Naive B cell (primary cell): ENCODE measurements around the gene ZNF200. TPM values are rescaled to one million over a fixed set of nuclear protein-coding genes. Genes with fewer than 3 reads are reported as not detected.
A peak's percentile ranks its signal among the peaks of the same experiment; 100 is the strongest.
"Not testable (repeated sequence)": the region's sequence is repeated elsewhere in the genome, so short reads cannot be mapped to it uniquely, and the experiment has no call there.

Source experiments
- ATAC-seq, 2 donors: fragments of 150-1000 bp; cut with Tn5 transposase; 2 replicates each; pipeline ENCODE4 v1.10.0; 2021; ENCODE audit warnings: low read depth in 2 of 2, mild to moderate bottlenecking in 2 of 2, moderate library complexity in 2 of 2
- DNase-seq: peaks from one replicate; pipeline ENCODE4 v3.0.0; 2022
- H3K27ac Mint-ChIP-seq, 6 donors: one replicate each; pipeline ENCODE4 v1.8.0; 2020 to 2022; ENCODE audit warnings: mild to moderate bottlenecking in 6 of 6, mixed read lengths in 6 of 6, moderate library complexity in 5 of 6, inconsistent platforms in 2 of 6
- H3K27me3 Mint-ChIP-seq, 3 donors: one replicate each; pipeline ENCODE4 v1.8.0; 2021 to 2022; ENCODE audit warnings: mixed read lengths in 3 of 3, mild to moderate bottlenecking in 1 of 3
- H3K36me3 Mint-ChIP-seq, 2 donors: one replicate each; pipeline ENCODE4 v1.8.0; 2020 to 2022; ENCODE audit warnings: mixed read lengths in 2 of 2, inconsistent platforms in 1 of 2, mild to moderate bottlenecking in 1 of 2
- H3K4me1 Mint-ChIP-seq, 3 donors: one replicate each; pipeline ENCODE4 v1.8.0; 2020 to 2022; ENCODE audit warnings: mixed read lengths in 3 of 3, inconsistent platforms in 1 of 3, mild to moderate bottlenecking in 1 of 3, moderate library complexity in 1 of 3
- H3K4me3 Mint-ChIP-seq, 8 donors: one replicate each; pipeline ENCODE4 v1.8.0; 2020 to 2022; ENCODE audit warnings: mild to moderate bottlenecking in 8 of 8, mixed read lengths in 8 of 8, moderate library complexity in 8 of 8, inconsistent platforms in 2 of 8
- H3K9me3 Mint-ChIP-seq, 7 donors: one replicate each; pipeline ENCODE4 v1.8.0; 2020 to 2022; ENCODE audit warnings: mixed read lengths in 7 of 7, mild to moderate bottlenecking in 5 of 7, inconsistent platforms in 2 of 7, moderate library complexity in 1 of 7
- polyA plus RNA-seq, 6 donors: library from polyadenylated mRNA; unstranded; fragments of 300-500 nt; fragmentation: Illumina TruSeq; gene quantifications; one replicate each; pipeline ENCODE4 v1.2.3, GENCODE V29; 2021; ENCODE audit warnings: low read depth in 6 of 6

Gene ZNF200
- polyA plus RNA-seq, 6 donors from 2014 or later = 5.4 to 13.8 (median 11.0) TPM

DNA sequence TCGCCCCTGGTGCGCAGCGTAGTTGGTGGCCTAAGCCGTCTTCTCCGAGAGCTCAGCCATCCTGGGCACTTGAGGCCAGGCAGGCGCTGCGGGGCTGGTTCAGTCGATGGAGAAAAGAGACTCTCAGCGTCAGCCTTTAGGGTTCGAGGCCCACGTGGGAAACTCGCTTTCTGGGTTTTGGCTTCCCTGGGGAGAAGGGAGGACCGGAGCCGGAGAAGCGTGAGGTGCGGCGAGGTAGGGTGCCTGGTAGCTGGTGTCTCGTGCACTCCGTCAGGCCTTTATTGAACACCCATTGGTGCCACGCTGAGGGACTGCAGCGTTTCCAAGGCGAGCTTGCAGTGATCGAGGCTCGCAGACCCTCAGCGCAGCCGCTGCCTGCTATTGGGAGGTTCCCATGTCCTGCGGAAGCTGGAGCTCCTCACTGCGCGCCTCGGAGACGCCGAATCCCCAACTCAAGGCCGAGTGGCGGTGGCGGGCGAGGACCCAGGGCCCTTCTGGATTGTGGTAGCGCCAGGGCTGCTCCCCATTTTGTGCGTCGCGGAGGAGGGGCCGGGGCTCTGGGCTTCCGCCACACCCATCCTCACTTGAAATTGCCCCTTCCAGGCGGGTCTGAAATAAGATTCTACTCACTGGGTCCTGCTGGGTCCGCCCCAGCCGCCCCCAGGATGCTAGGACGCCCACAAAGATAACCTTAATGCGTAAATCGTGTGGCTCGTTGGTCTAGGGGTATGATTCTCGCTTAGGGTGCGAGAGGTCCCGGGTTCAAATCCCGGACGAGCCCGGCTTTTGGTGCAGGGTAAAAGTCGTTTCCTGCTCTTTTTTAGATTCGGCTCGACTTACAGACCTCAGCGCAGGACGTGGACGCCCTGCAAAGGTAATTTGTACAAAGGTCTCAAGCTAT, 45.8 kb downstream of the ZNF200 start:
- Mint-ChIP-seq H3K9me3 (peaks cover 0 to 41% (median 14%) of the 10 kb centered on the region in 7 donors), H3K4me3 (peak overlapping the region; percentile 32 to 89 (median 66)), H3K4me1 (peaks cover 8 to 44% (median 19%) of the 10 kb centered on the region in 3 donors), H3K27me3 (peaks cover 65 to 82% (median 68%) of the 10 kb centered on the region in 3 donors), H3K36me3 (peaks cover 11 to 18% of the 10 kb centered on the region in 2 donors), H3K27ac (peak overlapping the region in 4 of 6 donors; percentile 28 to 89 (median 64))
- DNase-seq (no peak), ATAC-seq (peak in 1 of 2 donors; percentile 11)

DNA sequence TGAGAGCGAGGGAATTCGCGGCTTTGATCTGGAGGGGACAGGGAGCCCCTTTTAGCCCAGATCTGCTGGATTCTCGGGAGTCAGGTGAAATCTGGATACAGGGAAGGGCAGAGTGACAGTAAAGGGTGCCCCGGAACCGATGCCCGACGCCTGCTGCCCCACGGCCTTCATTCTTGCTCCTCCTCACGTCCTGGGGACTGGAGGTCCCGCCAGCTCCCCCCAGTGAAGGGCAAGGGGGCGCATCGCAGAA, 46.4 kb downstream of the ZNF200 start:
- Mint-ChIP-seq H3K27me3 (peaks cover 65 to 82% (median 68%) of the 10 kb centered on the region in 3 donors), H3K4me1 (peaks cover 12 to 48% (median 25%) of the 10 kb centered on the region in 3 donors), H3K27ac (peak overlapping the region in 3 of 6 donors; percentile 41 to 89 (median 81)), H3K9me3 (peaks cover 0 to 42% (median 19%) of the 10 kb centered on the region in 7 donors), H3K4me3 (peak overlapping the region in 4 of 8 donors; percentile 59 to 83 (median 66)), H3K36me3 (peaks cover 11 to 20% of the 10 kb centered on the region in 2 donors)
- ATAC-seq (no peak), DNase-seq (no peak)

GRCh38 chr16:3187798-3188674, 46.9 kb downstream of the ZNF200 start, which contains the start of gene OR1F1:
OR1F1 (plus strand) TSS chr16:3188204.
- no peak for ATAC-seq
- Mint-ChIP-seq H3K27ac (peak within 1 kb of the TSS in 5 of 6 donors; percentile 68 to 96 (median 89)), H3K4me1 (peaks cover 18 to 54% (median 30%) of the 10 kb centered on the region in 3 donors), H3K36me3 (peaks cover 11 to 23% of the 10 kb centered on the region in 2 donors), H3K4me3 (peak within 1 kb of the TSS; percentile 43 to 89 (median 68)), H3K9me3 (peaks cover 0 to 42% (median 20%) of the 10 kb centered on the region in 7 donors), H3K27me3 (peaks cover 70 to 82% (median 72%) of the 10 kb centered on the region in 3 donors)
- no peak for DNase-seq

DNA sequence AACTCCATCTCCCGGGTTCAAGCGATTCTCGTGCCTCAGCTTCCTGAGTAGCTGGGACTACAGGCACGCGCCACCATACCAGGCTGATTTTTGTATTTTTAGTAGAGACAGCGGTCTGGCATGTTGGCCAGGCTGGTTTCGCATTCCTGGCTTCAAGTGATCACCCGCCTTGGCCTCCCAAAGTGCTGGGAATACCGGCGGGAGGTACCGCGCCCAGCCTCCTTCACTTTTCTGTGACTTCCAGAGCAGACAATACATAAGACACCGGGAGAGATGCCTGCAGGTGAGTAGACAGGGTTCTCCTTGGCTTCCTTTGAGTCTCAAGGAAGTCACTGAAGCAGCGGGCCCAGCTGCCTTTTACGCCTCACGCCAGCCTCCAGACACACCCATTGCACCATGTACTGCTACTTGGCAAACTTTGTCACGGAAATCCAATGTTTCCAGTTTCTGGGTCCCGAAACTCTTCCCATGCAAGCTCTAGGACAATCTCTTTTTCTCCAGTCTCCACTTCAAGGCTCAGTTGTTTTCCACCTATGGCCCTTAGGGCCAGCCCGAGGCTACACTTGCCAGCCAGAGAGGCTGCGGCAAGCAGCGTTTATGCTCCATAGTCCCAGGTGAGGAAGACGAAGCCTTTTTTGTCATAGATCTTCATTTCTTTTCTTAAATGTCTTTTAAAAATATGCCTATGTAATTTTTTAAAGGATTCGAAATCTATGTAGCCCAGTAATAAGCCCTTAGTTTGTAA, 47.8 kb downstream of the ZNF200 start:
- no peak for DNase-seq
- Mint-ChIP-seq H3K27ac (peak overlapping the region in 3 of 6 donors; percentile 68 to 96 (median 81)), H3K4me3 (peak overlapping the region in 3 of 8 donors; percentile 48 to 65 (median 60)), H3K4me1 (peaks cover 23 to 55% (median 39%) of the 10 kb centered on the region in 3 donors), H3K27me3 (peaks cover 77 to 89% (median 81%) of the 10 kb centered on the region in 3 donors), H3K36me3 (peaks cover 11 to 23% of the 10 kb centered on the region in 2 donors), H3K9me3 (peaks cover 0 to 38% (median 20%) of the 10 kb centered on the region in 7 donors)
- no peak for ATAC-seq

GRCh38 chr16:3183445-3184139, 51.4 kb downstream of the ZNF200 start:
- no peak for ATAC-seq
- DNase-seq = no peak
- Mint-ChIP-seq H3K9me3 (peaks cover 0 to 19% (median 7%) of the 10 kb centered on the region in 7 donors), H3K4me1 (peaks cover 19 to 32% (median 30%) of the 10 kb centered on the region in 3 donors), H3K27ac (peak overlapping the region in 4 of 6 donors; percentile 58 to 96 (median 85)), H3K36me3 (peaks cover 0 to 23% of the 10 kb centered on the region in 2 donors), H3K4me3 (peak overlapping the region; percentile 69 to 90 (median 76)), H3K27me3 (peaks cover 80 to 93% (median 83%) of the 10 kb centered on the region in 3 donors)

DNA sequence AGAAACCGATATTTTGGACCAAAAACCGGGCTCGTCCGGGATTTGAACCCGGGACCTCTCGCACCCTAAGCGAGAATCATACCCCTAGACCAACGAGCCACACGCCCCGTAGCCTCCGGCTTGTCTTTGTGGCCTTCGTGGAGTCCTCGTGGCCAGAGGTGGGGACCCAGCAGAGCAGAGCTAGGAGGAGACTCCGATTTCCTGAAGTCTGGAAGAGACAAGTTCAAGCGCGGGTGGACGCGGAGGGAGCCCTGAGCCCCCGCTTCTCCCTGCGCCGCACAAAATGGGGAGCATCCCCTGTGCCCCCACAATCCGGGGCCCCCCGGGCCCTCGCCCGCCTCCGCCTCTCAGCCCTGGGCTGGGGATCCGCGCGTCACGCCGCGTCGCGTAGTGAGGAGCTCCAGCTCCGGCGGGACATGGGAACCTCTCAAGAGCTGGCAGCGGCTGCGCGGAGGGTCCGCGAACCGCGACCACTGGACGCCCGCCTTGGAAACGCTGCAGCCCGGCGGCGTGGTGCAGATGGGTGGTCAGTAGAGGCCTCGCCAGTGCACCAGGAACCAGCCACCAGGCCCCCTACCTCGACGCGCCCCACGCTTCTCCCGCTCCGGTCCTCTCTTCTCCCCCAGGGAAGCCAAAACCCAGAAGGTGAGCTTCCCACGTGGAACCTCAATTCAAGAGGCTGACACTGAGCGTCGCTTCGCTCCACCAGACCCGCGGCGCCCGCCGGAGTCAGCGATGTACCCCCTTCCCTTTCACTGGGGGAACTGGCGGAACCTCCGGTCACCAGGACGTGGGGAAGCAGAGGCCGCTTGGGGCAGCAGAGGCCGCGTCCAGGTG, 52.1 kb downstream of the ZNF200 start:
- DNase-seq (no peak), ATAC-seq (peak; percentile 55 to 56)
- Mint-ChIP-seq H3K9me3 (peaks cover 0 to 18% (median 7%) of the 10 kb centered on the region in 7 donors), H3K4me1 (peaks cover 19 to 26% (median 25%) of the 10 kb centered on the region in 3 donors), H3K27me3 (peaks cover 78 to 93% (median 83%) of the 10 kb centered on the region in 3 donors), H3K4me3 (peak overlapping the region; percentile 64 to 90 (median 76)), H3K27ac (peak overlapping the region in 3 of 6 donors; percentile 45 to 96 (median 79)), H3K36me3 (peaks cover 0 to 18% of the 10 kb centered on the region in 2 donors)

- Mint-ChIP-seq H3K36me3 (peaks cover 0 to 13% of the 10 kb centered on the region in 2 donors), H3K4me1 (peaks cover 16 to 23% (median 21%) of the 10 kb centered on the region in 3 donors), H3K27me3 (peaks cover 78 to 93% (median 83%) of the 10 kb centered on the region in 3 donors), H3K4me3 (peak overlapping the region; percentile 61 to 84 (median 74)), H3K27ac (peak overlapping the region in 2 of 6 donors; percentile 79 to 96), H3K9me3 (peaks cover 0 to 13% (median 7%) of the 10 kb centered on the region in 7 donors)
- not testable (repeated sequence) for ATAC-seq, DNase-seq
Measured at GRCh38 chr16:3182293-3182607, 52.7 kb downstream of the ZNF200 start.

DNA sequence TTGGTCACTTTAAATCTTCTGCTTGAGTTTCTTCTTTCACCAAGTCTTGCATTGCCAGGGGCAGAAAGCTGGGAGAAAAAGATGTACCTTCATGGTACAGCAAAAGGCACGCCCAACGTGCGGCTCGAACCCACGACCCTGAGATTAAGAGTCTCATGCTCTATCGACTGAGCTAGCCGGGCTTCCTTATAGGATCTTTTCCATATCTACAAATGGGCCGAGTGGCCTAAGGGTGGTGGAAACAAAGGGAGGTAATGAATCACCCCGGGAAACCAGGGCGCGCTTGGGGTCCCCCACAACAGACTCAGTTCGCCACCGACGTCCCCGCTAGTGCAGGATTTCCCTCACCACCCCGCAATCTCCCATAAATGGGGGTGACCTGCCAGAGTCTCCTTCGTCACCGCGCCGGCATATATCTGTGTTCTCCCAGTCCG, 54.5 kb downstream of the ZNF200 start:
- Mint-ChIP-seq H3K36me3 (peaks cover 7 to 12% of the 10 kb centered on the region in 2 donors), H3K27ac (peak overlapping the region in 1 of 6 donors; percentile 20), H3K4me1 (peaks cover 20 to 25% (median 23%) of the 10 kb centered on the region in 3 donors), H3K27me3 (peaks cover 75 to 93% (median 84%) of the 10 kb centered on the region in 3 donors), H3K4me3 (peak overlapping the region in 1 of 8 donors; percentile 25), H3K9me3 (peaks cover 0 to 19% (median 7%) of the 10 kb centered on the region in 7 donors)
- ATAC-seq (no peak), DNase-seq (no peak)

DNA sequence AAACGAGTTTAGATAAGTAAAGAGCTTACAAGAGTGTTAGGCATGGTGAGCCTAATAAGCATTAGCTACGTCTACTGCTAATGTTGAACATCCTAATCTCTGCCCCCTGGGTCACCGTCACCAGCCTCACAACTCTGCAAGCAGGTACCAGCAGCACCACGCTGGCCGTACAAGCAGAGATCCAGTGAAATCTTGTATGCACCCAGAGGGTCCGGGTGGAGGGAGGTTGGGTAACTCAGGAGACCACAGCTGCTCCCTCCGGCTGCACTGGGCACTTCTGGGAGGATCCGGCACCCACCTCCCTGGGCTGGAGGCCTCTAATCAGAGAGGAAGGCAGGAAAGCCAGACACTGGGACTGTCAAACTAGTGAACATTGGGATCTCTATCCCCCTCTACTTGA, 55.3 kb downstream of the ZNF200 start:
- Mint-ChIP-seq H3K27me3 (peaks cover 76 to 96% (median 82%) of the 10 kb centered on the region in 3 donors), H3K27ac (no peak overlapping the region), H3K4me1 (peaks cover 20 to 25% (median 23%) of the 10 kb centered on the region in 3 donors), H3K4me3 (no peak overlapping the region), H3K36me3 (peaks cover 7 to 12% of the 10 kb centered on the region in 2 donors), H3K9me3 (peaks cover 0 to 19% (median 6%) of the 10 kb centered on the region in 7 donors)
- ATAC-seq (no peak), DNase-seq (no peak)

GRCh38 chr16:3175157-3176093, 59.5 kb downstream of the ZNF200 start:
- Mint-ChIP-seq H3K4me1 (peaks cover 26 to 38% (median 27%) of the 10 kb centered on the region in 3 donors), H3K9me3 (peaks cover 0 to 10% (median 2%) of the 10 kb centered on the region in 7 donors), H3K36me3 (peaks cover 0 to 7% of the 10 kb centered on the region in 2 donors), H3K4me3 (peak overlapping the region in 3 of 8 donors; percentile 25 to 59 (median 42)), H3K27me3 (peaks cover 68 to 90% (median 77%) of the 10 kb centered on the region in 3 donors), H3K27ac (peak overlapping the region in 3 of 6 donors; percentile 11 to 90 (median 62))
- DNase-seq (no peak), ATAC-seq (no peak)
